Prostate gland (tissue), 2 donors: ENCODE measurements around the gene RABGEF1. TPM values are rescaled to one million over a fixed set of nuclear protein-coding genes. Genes with fewer than 3 reads are reported as not detected.
"Not testable (repeated sequence)": the region's sequence is repeated elsewhere in the genome, so short reads cannot be mapped to it uniquely, and the experiment has no call there.

Source experiments
- DNase-seq: peaks from one replicate; pipeline ENCODE4 v3.0.0-alpha.2; 2019; ENCODE audit warnings: low spot score
- H3K27ac ChIP-seq, 2 donors: fragments of 200-600 bp; sonication (generic); 2 replicates each; pipeline ENCODE4 v1.5.1; 2017 to 2019
- H3K27me3 ChIP-seq: fragments of 200-600 bp; sonication (generic); replicated peaks from 2 replicates; pipeline ENCODE4 v1.5.1; 2019; ENCODE audit not compliant: insufficient read depth
- H3K36me3 ChIP-seq, 2 donors: fragments of 200-600 bp; sonication (generic); 1 replicate in 1 of 2; 2 replicates in 1 of 2; pipeline versions ENCODE4 v1.5.1 to v1.8.1; 2017 to 2019
- H3K4me1 ChIP-seq: fragments of 200-600 bp; sonication (generic); replicated peaks from 2 replicates; pipeline ENCODE4 v1.5.1; 2019
- H3K4me3 ChIP-seq, 2 donors: fragments of 200-600 bp; sonication (generic); 2 replicates each; pipeline ENCODE4 v1.5.1; 2017 to 2019
- H3K9me3 ChIP-seq: fragments of 200-600 bp; sonication (generic); 2 replicates; pipeline ENCODE4 v1.5.1; 2017
- POLR2A ChIP-seq: fragments of 450-650 bp; IDR thresholded peaks from one replicate; pipeline ENCODE4 v1.6.1; 2016; ENCODE audit warnings: antibody characterized with exemption, mild to moderate bottlenecking
- POLR2AphosphoS5 ChIP-seq: sonication (generic); formaldehyde crosslinking; IDR thresholded peaks from one replicate; pipeline ENCODE4 v1.6.1; 2017; ENCODE audit warnings: antibody characterized with exemption
- WGBS: methylation state at CpG from one replicate; pipeline ENCODE4 v1.1.5; 2018; 5-methylcytosine and 5-hydroxymethylcytosine counted together
- intact Hi-C: fragments of 100-400 bp; cut with DNase I; formaldehyde crosslinking; loops from one replicate; pipeline ENCODE4 v1.14.2; 2022
- total RNA-seq, 2 donors: library from RNA; depleted of rRNA; stranded (reverse); fragments of >200 nt; gene quantifications; one replicate each; pipeline ENCODE4 v1.1.0, GENCODE V29; 2016
- TF ChIP-seq, protein P1 (sequence below), 4 experiments: fragments of 200-600 bp in 2 of 4; fragments of 450-650 bp in 2 of 4; sonication (generic) in 2 of 4; IDR thresholded peaks; 1 replicate in 3 of 4; 2 replicates in 1 of 4; pipeline ENCODE4 v1.5.1; 2016 to 2019; ENCODE audit warnings: antibody characterized with exemption in 4 of 4, mild to moderate bottlenecking in 2 of 4, moderate library complexity in 2 of 4

Gene RABGEF1
- total RNA-seq, 2 donors from 2014 or later: 20.8 to 49.6 TPM

DNA sequence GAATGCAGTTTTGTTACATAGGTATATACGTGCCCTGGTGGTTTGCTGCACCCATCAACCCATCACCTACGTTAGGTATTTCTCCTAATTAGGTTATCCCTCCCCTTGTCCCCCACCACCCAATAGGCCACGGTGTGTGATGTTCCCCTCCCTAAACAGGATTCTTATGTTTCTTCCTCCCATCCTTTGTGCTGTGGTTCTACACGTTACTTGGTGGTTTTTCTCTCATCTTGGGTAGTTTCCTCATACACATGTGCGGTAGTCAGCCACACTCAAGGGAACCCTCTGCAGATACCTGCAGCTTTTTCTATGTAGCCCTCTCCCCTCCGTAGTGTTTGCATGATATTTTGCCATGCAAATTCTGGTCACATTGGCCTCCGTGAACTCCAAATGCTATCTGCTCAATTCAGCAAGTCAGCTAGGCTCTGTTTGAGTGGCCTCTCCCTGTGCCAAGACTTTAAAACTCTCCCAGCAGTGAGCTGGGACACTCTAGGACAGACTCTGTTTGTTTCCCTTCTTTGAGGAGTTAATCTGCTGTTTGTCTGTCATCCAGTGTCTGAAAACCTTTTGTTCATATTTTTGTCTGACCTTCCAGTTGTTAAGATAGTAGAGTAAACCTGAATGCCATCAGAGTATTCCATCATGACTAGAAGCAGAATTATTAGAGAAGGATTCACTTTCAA lies 41.0 kb downstream of the RABGEF1 start:
- intact Hi-C loops: no loop called here
- Histone ChIP-seq H3K27me3 (no peaks in the 10 kb centered on the region), H3K4me1 (no peaks in the 10 kb centered on the region), H3K4me3 (no peak overlapping the region), H3K27ac (no peak overlapping the region), H3K9me3 (no peaks in the 10 kb centered on the region), H3K36me3 (no peaks in the 10 kb centered on the region)
- no peak for TF ChIP-seq POLR2A
- TF ChIP-seq, protein P1, sequence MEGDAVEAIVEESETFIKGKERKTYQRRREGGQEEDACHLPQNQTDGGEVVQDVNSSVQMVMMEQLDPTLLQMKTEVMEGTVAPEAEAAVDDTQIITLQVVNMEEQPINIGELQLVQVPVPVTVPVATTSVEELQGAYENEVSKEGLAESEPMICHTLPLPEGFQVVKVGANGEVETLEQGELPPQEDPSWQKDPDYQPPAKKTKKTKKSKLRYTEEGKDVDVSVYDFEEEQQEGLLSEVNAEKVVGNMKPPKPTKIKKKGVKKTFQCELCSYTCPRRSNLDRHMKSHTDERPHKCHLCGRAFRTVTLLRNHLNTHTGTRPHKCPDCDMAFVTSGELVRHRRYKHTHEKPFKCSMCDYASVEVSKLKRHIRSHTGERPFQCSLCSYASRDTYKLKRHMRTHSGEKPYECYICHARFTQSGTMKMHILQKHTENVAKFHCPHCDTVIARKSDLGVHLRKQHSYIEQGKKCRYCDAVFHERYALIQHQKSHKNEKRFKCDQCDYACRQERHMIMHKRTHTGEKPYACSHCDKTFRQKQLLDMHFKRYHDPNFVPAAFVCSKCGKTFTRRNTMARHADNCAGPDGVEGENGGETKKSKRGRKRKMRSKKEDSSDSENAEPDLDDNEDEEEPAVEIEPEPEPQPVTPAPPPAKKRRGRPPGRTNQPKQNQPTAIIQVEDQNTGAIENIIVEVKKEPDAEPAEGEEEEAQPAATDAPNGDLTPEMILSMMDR (IDR thresholded peaks at IDR 0.05): no peak
- TF ChIP-seq POLR2AphosphoS5: no peak
- WGBS: 76% methylated on average over 7 of the region's 7 CpGs
- DNase-seq: no peak

DNA sequence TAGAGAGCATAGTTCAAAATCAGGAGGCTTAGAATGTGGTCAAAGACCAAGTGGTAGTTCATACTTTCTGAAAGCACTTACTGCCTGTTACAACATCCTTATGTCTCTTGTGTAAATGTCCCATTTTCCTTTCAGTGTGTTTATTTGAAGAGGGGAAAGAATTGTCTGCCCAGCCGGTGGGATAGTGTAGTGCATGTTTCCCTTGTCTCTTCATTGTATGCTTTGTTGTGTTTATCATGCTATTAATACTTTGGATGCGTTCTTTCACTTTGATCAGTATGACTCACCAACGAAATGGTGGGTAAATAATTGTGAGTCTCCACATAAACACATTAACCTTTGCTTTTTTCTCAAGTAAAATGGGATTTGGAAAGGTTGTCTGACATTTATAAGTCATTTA lies 42.3 kb downstream of the RABGEF1 start:
- 13% methylated on average over 3 of the region's 3 CpGs for WGBS
- intact Hi-C loops, H3K36me3 ChIP-seq, H3K4me1 ChIP-seq, DNase-seq, H3K27me3 ChIP-seq, H3K9me3 ChIP-seq, H3K4me3 ChIP-seq: not testable (repeated sequence)
- TF ChIP-seq POLR2AphosphoS5: peak; percentile 9
- peak overlapping the region in 1 of 2 donors; percentile 10 for H3K27ac ChIP-seq

DNA sequence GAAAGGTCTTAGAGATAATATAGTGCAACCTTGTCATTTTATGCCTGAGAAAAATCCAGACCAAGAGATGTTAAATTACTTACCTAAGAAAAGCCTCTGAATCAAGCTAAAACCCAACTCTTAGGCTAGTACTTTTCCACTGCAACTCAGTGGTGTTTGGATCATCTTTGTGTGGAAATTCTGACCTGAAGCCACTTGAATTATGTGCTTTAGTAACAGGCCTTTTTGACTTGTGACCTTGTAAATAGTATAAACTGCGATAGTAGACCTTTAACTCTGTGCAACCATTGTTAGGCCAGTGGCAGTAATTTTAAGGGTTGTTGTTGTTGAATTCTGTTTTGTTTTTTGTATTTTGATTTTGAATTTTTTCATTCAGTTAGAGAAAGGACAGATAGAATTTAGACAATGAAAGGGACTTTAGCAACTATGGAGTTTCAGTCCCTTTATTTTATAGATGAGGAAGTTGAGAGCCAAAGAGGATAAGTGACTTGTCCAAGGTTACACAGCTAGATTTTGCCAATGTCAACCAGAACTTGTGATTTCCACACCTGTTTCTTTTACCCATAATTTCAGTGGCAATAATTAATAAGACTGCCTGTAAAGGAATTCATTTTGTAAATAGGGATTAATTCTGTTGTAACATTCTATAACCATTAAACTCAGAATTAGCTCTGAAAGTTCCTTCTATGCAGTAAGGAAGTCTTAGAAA lies 43.5 kb downstream of the RABGEF1 start:
- H3K27ac ChIP-seq, H3K4me1 ChIP-seq, H3K36me3 ChIP-seq, H3K27me3 ChIP-seq, H3K4me3 ChIP-seq, intact Hi-C loops, DNase-seq, H3K9me3 ChIP-seq: not testable (repeated sequence)
- WGBS: 82% methylated on average over 1 of the region's 1 CpG

DNA sequence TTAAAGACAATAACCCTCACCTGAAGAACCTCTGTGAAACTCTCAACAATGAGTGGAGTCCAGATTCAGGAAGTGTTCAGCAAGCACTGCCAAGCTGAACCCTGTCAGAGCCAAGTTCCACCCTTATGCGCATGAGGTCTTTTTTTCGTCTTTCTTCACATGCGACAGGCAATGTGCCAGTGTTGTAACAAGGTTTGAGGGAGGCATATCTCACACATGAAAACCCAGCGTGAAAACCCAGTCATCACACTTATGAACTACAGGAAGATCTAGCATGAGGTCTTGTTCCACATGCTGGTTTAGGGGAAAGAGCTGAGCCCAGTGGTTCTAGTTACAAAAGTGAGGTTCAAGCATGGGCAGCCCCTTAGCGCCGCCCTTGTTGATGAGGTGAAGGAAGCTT lies 49.7 kb downstream of the RABGEF1 start:
- TF ChIP-seq POLR2A (no peak), POLR2AphosphoS5 (no peak)
- TF ChIP-seq, protein P1 (IDR thresholded peaks at IDR 0.05): no peak
- intact Hi-C loops: no loop called here
- Histone ChIP-seq H3K4me3 (no peak overlapping the region), H3K4me1 (no peaks in the 10 kb centered on the region), H3K9me3 (no peaks in the 10 kb centered on the region), H3K36me3 (no peaks in the 10 kb centered on the region), H3K27ac (no peak overlapping the region), H3K27me3 (no peaks in the 10 kb centered on the region)
- peak; percentile 12 for DNase-seq
- WGBS: 55% methylated on average over 6 of the region's 6 CpGs

DNA sequence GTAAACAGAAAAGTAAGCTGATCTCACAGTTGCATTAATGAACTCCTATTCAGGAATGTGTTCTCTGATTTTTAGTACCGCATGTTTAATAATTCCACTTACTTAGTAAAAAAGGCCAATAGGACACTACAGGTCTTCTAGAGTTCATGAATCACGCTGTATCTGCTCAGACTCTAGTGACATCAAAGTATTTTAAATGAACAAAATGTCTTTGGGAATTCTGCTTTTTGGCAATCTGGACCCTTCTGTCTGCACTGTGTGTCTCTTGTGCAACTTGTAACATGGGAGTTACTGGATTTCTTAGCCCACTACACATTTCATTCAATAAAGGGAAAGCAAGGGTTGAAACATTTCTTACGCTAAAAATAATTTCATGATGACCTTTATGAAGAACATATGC lies 50.2 kb downstream of the RABGEF1 start:
- H3K36me3 ChIP-seq: no peaks in the 10 kb centered on the region
- WGBS: 55% methylated on average over 3 of the region's 3 CpGs

More for the DNA sequence above, 50.2 kb downstream of the RABGEF1 start:
- intact Hi-C loops: no loop called here
- Histone ChIP-seq H3K9me3 (no peaks in the 10 kb centered on the region), H3K27ac (no peak overlapping the region), H3K4me3 (no peak overlapping the region), H3K4me1 (no peaks in the 10 kb centered on the region), H3K27me3 (no peaks in the 10 kb centered on the region)
- DNase-seq: no peak
- TF ChIP-seq POLR2A: no peak
- TF ChIP-seq POLR2AphosphoS5: no peak
- TF ChIP-seq, protein P1 (IDR thresholded peaks at IDR 0.05): no peak
